ENCODE data around the gene AATF. TPM values are rescaled to one million over a fixed set of nuclear protein-coding genes. Genes with fewer than 3 reads are reported as not detected.

AATF gene
- total RNA-seq, 4 donors from 2014 or later: 26.9 to 57.8 (median 35.4) TPM

DNA sequence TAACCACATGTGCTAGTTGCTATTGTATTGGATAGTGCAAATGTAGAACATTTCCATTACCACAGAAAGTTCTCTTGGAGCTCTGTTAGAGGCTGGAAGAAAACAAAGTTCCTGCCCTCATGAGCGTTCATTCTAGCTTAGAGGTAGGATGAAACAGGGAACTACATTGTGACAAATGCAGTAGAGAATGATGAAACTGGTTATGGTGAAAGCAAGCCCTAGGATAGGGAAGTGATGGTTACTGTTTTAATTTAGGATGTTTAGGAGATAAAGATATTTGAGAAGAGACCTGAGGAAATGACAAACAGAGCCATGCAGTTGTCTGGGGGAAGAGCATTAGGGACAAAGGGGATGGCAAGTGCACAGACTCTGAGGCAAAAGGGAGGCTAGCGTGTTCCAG lies 50.7 kb downstream of the AATF start:
- H3K4me1 ChIP-seq: no peaks in the 10 kb centered on the region
- H3K27me3 ChIP-seq: no peaks in the 10 kb centered on the region
- H3K36me3 ChIP-seq: peaks cover 0 to 33% (median 0%) of the 10 kb centered on the region in 3 donors
- TF ChIP-seq CTCF (IDR thresholded peaks at IDR 0.05) (no peak), POLR2A (IDR thresholded peaks at IDR 0.05) (no peak)
- no peak for DNase-seq
- no peak overlapping the region for H3K4me3 ChIP-seq
- no peaks in the 10 kb centered on the region for H3K9me3 ChIP-seq
- H3K27ac ChIP-seq: no peak overlapping the region

DNA sequence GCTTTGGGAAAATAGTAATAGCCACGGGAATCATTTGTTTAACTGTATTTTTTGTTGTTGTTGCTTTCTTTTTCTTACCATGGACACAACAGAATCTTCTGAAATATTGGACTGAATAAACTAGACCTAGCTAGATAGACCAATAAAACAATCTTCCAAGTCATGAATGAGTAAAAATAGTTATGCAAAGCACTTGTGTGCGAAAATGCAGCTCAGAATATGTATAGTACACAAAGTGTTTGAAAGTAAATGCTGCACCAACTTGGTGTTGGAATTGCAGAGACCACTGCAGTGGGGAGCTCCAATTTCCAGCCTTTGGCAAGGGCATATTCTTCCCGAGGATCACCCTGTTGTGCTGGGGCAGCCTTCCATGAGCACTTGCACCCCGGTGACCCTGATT lies 68.0 kb downstream of the AATF start:
- no peak overlapping the region for H3K27ac ChIP-seq

DNA sequence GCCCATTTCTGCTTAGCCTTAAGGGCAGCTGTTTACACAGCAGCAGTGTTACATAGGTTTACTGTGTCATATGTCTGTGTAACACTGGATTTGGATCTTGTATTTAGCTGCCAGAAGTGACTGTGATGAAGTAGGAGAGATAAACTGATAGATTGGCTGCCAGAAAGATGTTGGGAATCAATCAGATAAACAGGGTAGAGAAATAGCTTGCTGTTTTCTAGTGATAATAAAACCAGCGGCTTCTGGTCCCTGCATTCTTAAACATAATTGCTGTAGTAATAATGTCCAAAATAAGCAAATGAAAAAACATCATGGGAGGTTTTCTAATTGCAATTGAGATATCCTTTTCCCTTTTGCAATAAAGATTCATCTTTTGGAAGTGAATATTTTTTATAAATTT lies 68.7 kb downstream of the AATF start:
- H3K4me1 ChIP-seq: no peaks in the 10 kb centered on the region
- H3K27me3 ChIP-seq: no peaks in the 10 kb centered on the region
- DNase-seq: no peak
- no peak overlapping the region for H3K27ac ChIP-seq
- H3K4me3 ChIP-seq: no peak overlapping the region
- no peaks in the 10 kb centered on the region for H3K9me3 ChIP-seq
- peaks cover 0 to 20% (median 0%) of the 10 kb centered on the region in 3 donors for H3K36me3 ChIP-seq
- TF ChIP-seq CTCF (IDR thresholded peaks at IDR 0.05) (no peak), POLR2A (IDR thresholded peaks at IDR 0.05) (no peak)

More for the DNA sequence above, 68.0 kb downstream of the AATF start:
- no peak for DNase-seq
- H3K4me3 ChIP-seq: no peak overlapping the region
- no peaks in the 10 kb centered on the region for H3K9me3 ChIP-seq
- no peaks in the 10 kb centered on the region for H3K27me3 ChIP-seq
- TF ChIP-seq POLR2A (IDR thresholded peaks at IDR 0.05): no peak
- TF ChIP-seq CTCF (IDR thresholded peaks at IDR 0.05): no peak
- peaks cover 0 to 20% (median 0%) of the 10 kb centered on the region in 3 donors for H3K36me3 ChIP-seq
- no peaks in the 10 kb centered on the region for H3K4me1 ChIP-seq

- DNase-seq: no peak
- TF ChIP-seq POLR2A (IDR thresholded peaks at IDR 0.05): no peak
- H3K9me3 ChIP-seq: no peaks in the 10 kb centered on the region
- no peaks in the 10 kb centered on the region for H3K4me1 ChIP-seq
- peaks cover 0 to 24% (median 0%) of the 10 kb centered on the region in 3 donors for H3K36me3 ChIP-seq
- no peak overlapping the region for H3K27ac ChIP-seq
- no peak overlapping the region for H3K4me3 ChIP-seq
- no peaks in the 10 kb centered on the region for H3K27me3 ChIP-seq
These were observed 70.5 kb downstream of the AATF start for GRCh38 chr17:37019117-37019740.

GRCh38 chr17:37019741-37020129 lies 71.0 kb downstream of the AATF start:
- Histone ChIP-seq H3K9me3 (no peaks in the 10 kb centered on the region), H3K27me3 (no peaks in the 10 kb centered on the region), H3K36me3 (peaks cover 0 to 24% (median 0%) of the 10 kb centered on the region in 3 donors), H3K4me3 (no peak overlapping the region), H3K4me1 (no peaks in the 10 kb centered on the region), H3K27ac (no peak overlapping the region)
- TF ChIP-seq CTCF (IDR thresholded peaks at IDR 0.05) (no peak), POLR2A (IDR thresholded peaks at IDR 0.05) (no peak)
- DNase-seq: no peak

GRCh38 chr17:37024181-37024637 lies 75.5 kb downstream of the AATF start:
- Histone ChIP-seq H3K4me1 (no peaks in the 10 kb centered on the region), H3K9me3 (no peaks in the 10 kb centered on the region), H3K4me3 (no peak overlapping the region), H3K27me3 (no peaks in the 10 kb centered on the region), H3K36me3 (peaks cover 0 to 25% (median 0%) of the 10 kb centered on the region in 3 donors), H3K27ac (no peak overlapping the region)
- no peak for TF ChIP-seq CTCF (IDR thresholded peaks at IDR 0.05)
- TF ChIP-seq POLR2A (IDR thresholded peaks at IDR 0.05): no peak
- no peak for DNase-seq

Measured in Peyer's patch (tissue), 4 donors.